PFSK-1 (cell line): ENCODE results near the gene BUD31.

Source experiments
- SIN3A ChIP-seq: IDR thresholded peaks from 2 replicates; pipeline ENCODE4 v1.6.1; 2012; ENCODE audit warnings: mild to moderate bottlenecking, low read length, moderate library complexity, borderline replicate concordance; ENCODE audit not compliant: insufficient read depth
- TAF1 ChIP-seq: IDR thresholded peaks from 2 replicates; pipeline ENCODE4 v1.6.1; 2012; ENCODE audit warnings: low read length, control low read depth, borderline replicate concordance; ENCODE audit not compliant: insufficient read depth

- no peak for TF ChIP-seq TAF1
- no peak for TF ChIP-seq SIN3A
Observed at GRCh38 chr7:99384523-99384922, 24.2 kb upstream of the BUD31 start.
